Vagina (tissue), 2 donors: Measurements from ENCODE around the gene NHSL2.
"Not testable (repeated sequence)": the region's sequence is repeated elsewhere in the genome, so short reads cannot be mapped to it uniquely, and the experiment has no call there.

Experiments
- POLR2A ChIP-seq, 2 donors: fragments of 450-650 bp; IDR thresholded peaks; one replicate each; pipeline ENCODE4 v1.6.1; 2017; ENCODE audit warnings: antibody characterized with exemption in 2 of 2, mild to moderate bottlenecking in 2 of 2, moderate library complexity in 2 of 2
- POLR2AphosphoS5 ChIP-seq, 2 donors: sonication (generic); formaldehyde crosslinking; IDR thresholded peaks; one replicate each; pipeline ENCODE4 v1.9.0; 2017; ENCODE audit warnings: antibody characterized with exemption in 2 of 2, mild to moderate bottlenecking in 2 of 2, low read depth in 1 of 2; ENCODE audit not compliant: insufficient read depth in 1 of 2
- TF ChIP-seq, protein P1 (sequence below), 3 experiments: fragments of 450-650 bp in 2 of 3; fragments of 200-600 bp in 1 of 3; sonication (generic) in 1 of 3; IDR thresholded peaks; one replicate each; pipeline ENCODE4 v1.5.1; 2017 to 2019; ENCODE audit warnings: antibody characterized with exemption in 3 of 3, mild to moderate bottlenecking in 2 of 3, moderate library complexity in 2 of 3

DNA sequence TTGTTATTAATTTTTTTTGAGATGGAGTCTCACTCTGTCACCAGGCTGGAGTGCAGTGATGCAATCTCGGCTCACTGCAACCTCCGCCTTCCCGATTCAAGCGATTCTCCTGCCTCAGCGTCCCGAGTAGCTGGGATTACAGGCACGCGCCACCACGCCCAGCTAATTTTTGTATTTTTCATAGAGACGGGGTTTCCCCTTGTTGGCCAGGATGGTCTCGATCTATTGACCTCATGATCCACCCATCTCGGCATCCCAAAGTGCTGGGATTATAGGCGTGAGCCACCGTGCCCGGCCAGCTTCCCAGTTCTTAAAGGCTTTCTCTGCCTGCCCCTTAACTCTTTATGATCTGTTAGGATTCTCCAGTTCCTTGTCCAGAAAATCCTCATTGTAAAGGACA lies 147.7 kb downstream of the NHSL2 start:
- TF ChIP-seq, protein P1, sequence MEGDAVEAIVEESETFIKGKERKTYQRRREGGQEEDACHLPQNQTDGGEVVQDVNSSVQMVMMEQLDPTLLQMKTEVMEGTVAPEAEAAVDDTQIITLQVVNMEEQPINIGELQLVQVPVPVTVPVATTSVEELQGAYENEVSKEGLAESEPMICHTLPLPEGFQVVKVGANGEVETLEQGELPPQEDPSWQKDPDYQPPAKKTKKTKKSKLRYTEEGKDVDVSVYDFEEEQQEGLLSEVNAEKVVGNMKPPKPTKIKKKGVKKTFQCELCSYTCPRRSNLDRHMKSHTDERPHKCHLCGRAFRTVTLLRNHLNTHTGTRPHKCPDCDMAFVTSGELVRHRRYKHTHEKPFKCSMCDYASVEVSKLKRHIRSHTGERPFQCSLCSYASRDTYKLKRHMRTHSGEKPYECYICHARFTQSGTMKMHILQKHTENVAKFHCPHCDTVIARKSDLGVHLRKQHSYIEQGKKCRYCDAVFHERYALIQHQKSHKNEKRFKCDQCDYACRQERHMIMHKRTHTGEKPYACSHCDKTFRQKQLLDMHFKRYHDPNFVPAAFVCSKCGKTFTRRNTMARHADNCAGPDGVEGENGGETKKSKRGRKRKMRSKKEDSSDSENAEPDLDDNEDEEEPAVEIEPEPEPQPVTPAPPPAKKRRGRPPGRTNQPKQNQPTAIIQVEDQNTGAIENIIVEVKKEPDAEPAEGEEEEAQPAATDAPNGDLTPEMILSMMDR (IDR thresholded peaks at IDR 0.05) = not testable (repeated sequence)
- TF ChIP-seq POLR2AphosphoS5 (IDR thresholded peaks at IDR 0.05; ENCODE audit: insufficient read depth in 1 of 2, low read depth in 1 of 2); POLR2A (IDR thresholded peaks at IDR 0.05): not testable (repeated sequence)
